NCI-H82 treated with DMSO at 0.1 percent for 48 hours (cell line): ENCODE data around the gene CPT1A.

ENCODE experiments used
- DNase-seq: peaks from one replicate; lab custom pipeline; 2025; ENCODE audit not compliant: unreplicated experiment; lab: John Stamatoyannopoulos, UW

The CPT1A gene

DNA sequence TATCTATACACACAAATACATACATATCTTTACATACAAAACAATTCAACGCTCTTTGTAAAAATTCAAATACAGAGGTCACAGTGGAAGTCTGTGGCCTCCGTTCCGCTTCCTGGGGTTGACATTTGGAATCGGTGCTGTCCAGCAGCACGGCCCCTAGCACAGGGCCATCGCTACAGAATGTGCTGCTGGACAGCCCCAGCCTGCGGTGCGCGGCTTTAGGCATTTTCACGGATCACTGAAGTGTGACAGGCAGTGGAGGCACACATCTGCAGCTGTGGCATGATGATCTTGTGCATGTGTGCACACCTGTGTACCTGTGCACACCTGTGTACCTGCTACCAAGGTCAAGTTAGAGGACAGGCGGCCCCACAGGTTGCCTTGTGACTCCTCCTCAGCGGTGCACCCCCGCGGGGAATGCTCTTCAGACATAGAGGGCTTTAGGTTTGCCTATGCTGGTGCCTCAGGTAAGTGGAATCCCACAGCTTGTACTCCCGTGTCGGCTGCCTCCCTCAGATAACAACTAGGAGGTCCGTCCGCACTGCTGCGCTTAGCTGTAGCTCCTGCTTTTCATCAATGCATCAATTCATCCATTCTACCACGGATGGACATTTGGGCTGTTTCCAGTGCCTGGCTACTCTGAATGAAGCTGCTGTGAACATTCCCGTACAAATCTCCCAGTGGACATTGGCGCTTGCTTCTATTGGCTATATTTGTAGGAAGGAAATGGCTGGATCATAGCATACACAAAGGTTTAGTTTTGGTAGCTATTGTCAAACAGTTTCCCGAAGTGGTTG, 127.5 kb downstream of the CPT1A start:
- DNase-seq, result no peak

DNA sequence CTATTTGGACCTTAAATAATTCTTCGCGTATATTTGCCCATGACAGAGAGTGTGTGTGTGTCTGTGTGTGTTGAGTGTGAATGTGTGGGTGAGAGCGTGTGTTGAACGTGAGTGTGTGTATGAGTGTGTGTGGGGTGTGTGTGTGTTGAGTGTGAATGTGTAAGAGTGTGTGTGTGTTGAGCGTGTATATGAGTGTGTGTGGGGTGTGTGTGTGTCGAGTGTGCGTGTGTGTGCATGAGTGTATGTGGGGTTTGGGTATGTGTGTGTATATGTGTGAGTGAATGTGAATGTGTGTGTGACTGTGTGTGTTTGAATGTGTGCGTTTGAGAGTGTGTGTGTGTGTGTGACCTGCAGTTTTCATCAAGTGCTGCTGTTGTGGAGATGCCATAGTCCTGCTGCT, 130.6 kb downstream of the CPT1A start:
- no peak for DNase-seq

DNA sequence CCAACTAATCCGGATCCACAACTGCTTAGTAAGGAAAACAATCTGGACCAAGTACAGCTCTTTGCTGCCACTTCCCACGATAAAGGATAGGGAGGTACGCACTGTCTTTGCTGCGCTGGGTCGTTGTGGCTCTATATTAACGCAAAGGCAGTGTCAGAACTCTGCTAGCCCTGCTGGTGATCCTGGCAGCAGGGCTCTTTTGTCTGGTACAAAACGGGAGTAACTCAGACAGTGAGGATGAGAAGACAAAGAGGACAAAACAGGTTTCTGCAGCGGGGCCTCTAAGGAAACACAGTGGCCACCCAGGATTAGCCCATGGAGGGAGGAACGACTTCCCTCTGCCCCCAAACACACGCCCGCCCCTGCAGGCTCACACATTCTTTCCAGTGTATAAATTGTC, 131.3 kb downstream of the CPT1A start:
- DNase-seq, result no peak

DNA sequence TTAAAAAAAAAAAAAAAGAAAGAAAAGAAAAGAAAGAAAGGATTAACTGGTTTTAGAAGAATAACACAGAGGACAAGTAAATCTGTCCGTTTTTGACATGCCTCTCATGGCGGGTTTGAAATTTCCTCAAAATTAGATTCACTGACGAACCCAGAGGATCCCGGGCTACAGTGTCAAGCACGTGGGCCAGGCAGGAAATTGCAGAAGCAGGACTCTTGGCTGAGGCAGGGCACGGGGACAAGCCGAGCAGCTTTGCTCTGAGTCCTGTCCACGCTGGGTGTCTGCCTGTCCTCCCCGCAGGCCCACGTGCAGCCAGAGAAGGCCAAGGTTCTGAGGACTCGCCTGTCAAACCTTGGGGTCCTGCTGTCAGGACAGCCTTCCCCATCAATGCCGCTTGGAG, 132.7 kb downstream of the CPT1A start:
- DNase-seq, result no peak

DNA sequence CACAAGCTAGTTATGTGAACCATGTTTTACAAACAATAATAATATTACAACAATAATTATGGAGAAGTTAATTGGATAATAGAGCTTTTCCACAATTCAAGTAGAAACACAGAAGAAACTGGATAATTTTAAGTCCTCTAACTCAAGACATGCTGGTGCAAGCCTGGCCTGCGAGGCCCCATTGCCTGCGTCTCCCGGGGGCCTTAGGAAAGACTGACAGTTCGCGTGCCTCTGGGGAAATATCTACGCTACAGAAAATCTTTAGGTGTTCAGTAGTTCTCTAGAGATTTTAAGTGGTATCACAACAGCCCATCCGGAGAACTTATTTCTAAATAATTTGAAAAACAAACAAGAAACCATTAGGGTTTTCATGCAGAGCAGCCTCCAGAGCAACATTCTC, 134.2 kb downstream of the CPT1A start:
- DNase-seq, result no peak

DNA sequence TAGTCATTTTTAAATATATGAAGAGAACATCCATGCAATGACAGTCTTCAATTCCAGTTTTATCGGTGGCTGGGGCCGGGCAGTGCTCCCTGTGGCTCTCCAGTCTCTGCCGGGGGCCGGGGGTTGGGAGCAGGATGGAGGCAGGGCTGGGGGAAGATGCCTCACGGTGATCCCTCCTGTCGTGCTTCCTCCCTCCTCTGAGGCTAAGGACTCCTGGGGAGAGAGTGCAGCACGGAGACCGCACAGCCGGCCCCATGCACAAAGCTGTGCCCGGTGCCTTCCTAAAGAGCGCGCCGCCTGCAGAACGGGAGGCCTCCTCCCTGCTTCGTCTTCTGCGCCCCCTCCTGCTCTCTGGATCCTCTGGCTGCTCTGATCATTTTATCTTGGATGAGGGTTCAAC, 136.8 kb downstream of the CPT1A start:
- no peak for DNase-seq
